ENCODE data around the gene GAD1. TPM values are rescaled to one million over a fixed set of nuclear protein-coding genes. Genes with fewer than 3 reads are reported as not detected.

The GAD1 gene
- total RNA-seq, 1 donor from 2014 or later, result 0.44 TPM

DNA sequence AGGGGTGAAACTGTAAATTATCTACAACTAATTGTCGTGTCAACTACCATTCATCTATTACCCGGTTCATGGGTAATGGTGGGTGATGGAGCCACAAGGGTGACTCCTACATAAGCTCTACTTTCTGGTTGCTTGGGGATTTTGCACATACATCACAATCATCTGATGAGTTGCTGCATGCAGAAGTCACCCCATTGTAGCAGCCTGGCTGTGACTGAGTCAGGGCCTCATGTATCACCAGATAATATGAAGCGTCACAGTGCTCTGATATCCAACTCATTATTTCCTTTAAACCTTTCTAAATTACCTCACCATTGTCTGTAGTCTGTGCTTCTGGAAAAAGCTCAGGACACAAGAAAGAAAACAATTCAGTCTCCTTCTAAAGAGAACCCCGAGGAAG lies 79.9 kb downstream of the GAD1 start:
- Mint-ChIP-seq H3K4me1 (ENCODE audit: low read depth, unreplicated experiment) (no peaks in the 10 kb centered on the region), H3K27me3 (ENCODE audit: unreplicated experiment) (peaks cover 4% of the 10 kb centered on the region), H3K4me3 (ENCODE audit: unreplicated experiment) (no peak overlapping the region), H3K36me3 (ENCODE audit: unreplicated experiment) (no peaks in the 10 kb centered on the region), H3K9me3 (ENCODE audit: unreplicated experiment) (no peaks in the 10 kb centered on the region), H3K27ac (ENCODE audit: unreplicated experiment) (no peak overlapping the region)
- TF ChIP-seq, protein P1, sequence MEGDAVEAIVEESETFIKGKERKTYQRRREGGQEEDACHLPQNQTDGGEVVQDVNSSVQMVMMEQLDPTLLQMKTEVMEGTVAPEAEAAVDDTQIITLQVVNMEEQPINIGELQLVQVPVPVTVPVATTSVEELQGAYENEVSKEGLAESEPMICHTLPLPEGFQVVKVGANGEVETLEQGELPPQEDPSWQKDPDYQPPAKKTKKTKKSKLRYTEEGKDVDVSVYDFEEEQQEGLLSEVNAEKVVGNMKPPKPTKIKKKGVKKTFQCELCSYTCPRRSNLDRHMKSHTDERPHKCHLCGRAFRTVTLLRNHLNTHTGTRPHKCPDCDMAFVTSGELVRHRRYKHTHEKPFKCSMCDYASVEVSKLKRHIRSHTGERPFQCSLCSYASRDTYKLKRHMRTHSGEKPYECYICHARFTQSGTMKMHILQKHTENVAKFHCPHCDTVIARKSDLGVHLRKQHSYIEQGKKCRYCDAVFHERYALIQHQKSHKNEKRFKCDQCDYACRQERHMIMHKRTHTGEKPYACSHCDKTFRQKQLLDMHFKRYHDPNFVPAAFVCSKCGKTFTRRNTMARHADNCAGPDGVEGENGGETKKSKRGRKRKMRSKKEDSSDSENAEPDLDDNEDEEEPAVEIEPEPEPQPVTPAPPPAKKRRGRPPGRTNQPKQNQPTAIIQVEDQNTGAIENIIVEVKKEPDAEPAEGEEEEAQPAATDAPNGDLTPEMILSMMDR (IDR thresholded peaks at IDR 0.05; ENCODE audit: partially characterized antibody, unreplicated experiment), result no peak
- DNase-seq, result no peak

DNA sequence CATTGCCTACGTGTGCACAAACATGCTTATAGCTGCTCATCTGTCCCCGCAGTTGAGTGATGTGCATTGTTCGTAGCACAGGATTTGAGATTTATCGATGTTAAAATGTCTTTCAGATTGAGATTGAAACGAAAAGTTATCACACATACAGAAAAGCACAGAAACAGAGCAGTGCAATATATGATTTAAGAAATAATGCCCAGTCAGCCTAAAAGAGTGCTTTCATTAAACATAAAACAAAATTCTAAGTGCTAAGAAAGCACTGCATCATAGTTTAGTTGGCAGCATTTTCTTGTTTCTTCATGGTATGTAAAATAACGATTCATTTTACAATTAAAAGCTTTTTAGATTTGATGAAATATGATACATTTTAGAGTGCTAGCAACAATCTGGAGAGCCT lies 80.4 kb downstream of the GAD1 start:
- TF ChIP-seq, protein P1 (IDR thresholded peaks at IDR 0.05; ENCODE audit: partially characterized antibody, unreplicated experiment), result no peak
- Mint-ChIP-seq H3K4me3 (ENCODE audit: unreplicated experiment) (no peak overlapping the region), H3K9me3 (ENCODE audit: unreplicated experiment) (no peaks in the 10 kb centered on the region), H3K36me3 (ENCODE audit: unreplicated experiment) (no peaks in the 10 kb centered on the region), H3K27ac (ENCODE audit: unreplicated experiment) (no peak overlapping the region), H3K27me3 (ENCODE audit: unreplicated experiment) (peaks cover 4% of the 10 kb centered on the region), H3K4me1 (ENCODE audit: low read depth, unreplicated experiment) (no peaks in the 10 kb centered on the region)
- no peak for DNase-seq

DNA sequence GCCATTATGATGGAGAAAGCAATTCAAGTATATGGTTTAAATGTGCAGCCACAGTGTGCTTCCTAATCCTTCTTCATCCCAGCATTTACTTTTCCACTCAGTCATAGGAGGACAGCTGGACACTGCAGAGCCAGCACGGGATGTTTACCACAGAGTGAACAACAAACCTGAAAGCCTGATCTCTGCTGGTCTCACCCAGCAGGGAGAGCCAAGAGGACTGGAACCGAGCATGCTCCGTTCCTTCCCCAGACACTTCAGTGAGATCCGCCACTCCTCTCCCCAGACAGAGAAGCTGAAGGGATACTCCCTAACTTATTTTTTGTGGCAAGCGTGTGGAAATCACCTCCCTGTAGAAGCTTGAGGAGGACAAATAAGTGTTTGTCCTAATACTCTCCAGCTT lies 89.2 kb downstream of the GAD1 start:
- Mint-ChIP-seq H3K4me1 (ENCODE audit: low read depth, unreplicated experiment) (no peaks in the 10 kb centered on the region), H3K27me3 (ENCODE audit: unreplicated experiment) (no peaks in the 10 kb centered on the region), H3K9me3 (ENCODE audit: unreplicated experiment) (peaks cover 6% of the 10 kb centered on the region), H3K36me3 (ENCODE audit: unreplicated experiment) (peaks cover 5% of the 10 kb centered on the region), H3K27ac (ENCODE audit: unreplicated experiment) (no peak overlapping the region), H3K4me3 (ENCODE audit: unreplicated experiment) (no peak overlapping the region)
- TF ChIP-seq, protein P1 (IDR thresholded peaks at IDR 0.05; ENCODE audit: partially characterized antibody, unreplicated experiment), result no peak
- DNase-seq, result no peak

Other genes with a start within 250 kb of the GAD1 start
- gene SP5, start 101.5 kb upstream of the GAD1 start, total RNA-seq (ENCODE audit: unreplicated experiment), result 1.8 TPM
- 2.1 TPM for gene ERICH2, start 46.5 kb upstream of the GAD1 start, total RNA-seq (ENCODE audit: unreplicated experiment)
- gene GORASP2, start 112.4 kb downstream of the GAD1 start, total RNA-seq (ENCODE audit: unreplicated experiment), result 38.8 TPM

Measured in glutamatergic neuron (in vitro differentiated cells).